HG03025 (cell line): Measurements from ENCODE around the gene MAP2K4.

ENCODE experiments used
- ATAC-seq: cut with Tn5 transposase; IDR thresholded peaks from one replicate; pipeline ENCODE4 v1.9.1; 2021; ENCODE audit warnings: mild to moderate bottlenecking, moderate library complexity; ENCODE audit not compliant: unreplicated experiment, low FRiP score

Gene MAP2K4

DNA sequence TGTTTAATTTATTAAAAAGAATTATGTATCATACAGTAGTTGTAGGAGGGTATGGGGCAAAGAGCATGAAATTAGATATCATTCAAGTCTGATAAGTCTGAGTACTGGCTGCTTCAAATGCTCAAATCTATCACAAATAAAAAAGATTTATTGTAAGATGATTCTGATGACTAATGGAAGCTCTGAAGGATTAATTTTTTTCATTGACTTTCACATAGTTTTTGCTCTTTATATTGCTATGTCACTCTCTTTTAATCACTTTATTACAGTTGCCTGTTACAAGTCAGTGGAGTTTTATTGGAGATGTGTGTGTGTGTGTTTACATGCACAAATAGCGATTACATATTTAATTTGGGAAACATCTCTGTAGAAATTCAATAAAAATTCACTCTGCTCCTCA lies 15.0 kb downstream of the MAP2K4 start:
- no peak for ATAC-seq

DNA sequence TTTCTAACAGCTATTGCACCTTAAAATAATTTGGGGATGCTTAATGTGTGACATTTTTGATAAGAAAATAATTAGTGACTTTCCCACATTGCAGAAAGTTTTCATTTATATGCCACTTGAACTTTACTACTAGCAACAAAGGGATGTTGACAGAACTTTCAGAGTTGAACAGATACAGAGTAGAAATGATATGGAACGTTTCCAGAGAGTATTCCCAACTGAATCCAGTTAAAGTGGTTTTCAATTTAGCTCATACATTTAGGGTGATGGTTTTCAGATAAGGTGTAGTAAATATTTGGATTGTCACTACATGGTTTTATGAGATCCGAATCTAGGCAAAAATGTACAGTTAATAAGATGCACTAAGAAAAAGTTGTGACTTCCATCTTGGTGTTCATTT lies 17.3 kb downstream of the MAP2K4 start:
- no peak for ATAC-seq

DNA sequence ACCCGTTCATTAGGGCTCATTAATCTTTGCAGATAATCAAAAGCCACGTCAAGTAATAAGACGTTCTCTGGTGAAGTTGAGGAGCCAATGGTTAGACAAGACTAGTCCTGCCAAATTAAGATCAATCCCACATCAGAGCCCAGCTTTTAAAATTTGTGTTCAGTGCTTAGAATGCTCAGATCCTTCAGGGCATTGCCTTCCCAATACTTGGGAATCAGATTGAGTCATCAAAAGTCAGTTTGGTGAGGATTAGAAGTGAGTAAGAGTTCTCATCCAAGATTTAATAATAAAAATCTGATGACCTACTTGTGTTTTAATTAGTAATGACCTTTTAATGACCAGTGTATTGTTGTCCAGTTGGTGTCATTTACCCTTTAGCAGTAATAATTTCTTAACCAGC lies 19.8 kb downstream of the MAP2K4 start:
- ATAC-seq, result no peak

DNA sequence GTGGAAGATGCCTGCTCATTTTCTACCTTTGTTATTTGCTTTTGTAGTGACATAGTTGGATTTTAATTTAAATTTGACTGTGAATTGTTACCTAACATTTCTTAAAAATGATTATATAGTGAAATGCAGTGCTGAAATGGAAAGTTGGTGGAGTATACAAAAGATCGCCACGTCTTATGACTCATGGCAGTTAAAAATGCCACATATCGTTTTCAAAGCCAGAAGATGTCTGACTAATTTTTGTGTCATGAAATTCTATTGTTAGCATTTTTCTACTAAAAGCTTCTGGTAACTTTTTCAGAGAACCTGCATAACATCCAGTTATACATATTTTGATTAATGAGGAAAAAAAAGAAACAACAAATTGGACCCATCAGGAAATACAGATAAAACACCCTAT lies 20.6 kb downstream of the MAP2K4 start:
- no peak for ATAC-seq

DNA sequence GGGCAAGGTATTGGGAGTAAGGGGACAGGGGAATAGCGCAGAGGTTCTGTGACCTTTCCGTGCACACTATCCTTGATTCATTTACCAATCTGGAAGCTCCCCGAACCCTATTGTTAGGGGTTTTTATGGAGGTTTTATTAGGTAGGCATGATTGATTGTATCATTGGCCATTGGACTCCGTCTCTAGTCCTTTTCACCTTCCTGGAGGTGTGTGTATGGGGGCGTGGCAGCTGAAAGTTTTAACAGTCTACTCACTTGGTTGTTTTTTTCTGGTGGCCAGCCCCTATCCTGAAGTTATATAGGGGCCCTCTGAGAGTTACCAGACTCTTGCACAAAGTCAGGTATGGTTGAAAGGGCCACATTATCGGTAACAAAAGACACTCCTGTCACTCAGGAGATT lies 23.0 kb downstream of the MAP2K4 start:
- ATAC-seq, result no peak

DNA sequence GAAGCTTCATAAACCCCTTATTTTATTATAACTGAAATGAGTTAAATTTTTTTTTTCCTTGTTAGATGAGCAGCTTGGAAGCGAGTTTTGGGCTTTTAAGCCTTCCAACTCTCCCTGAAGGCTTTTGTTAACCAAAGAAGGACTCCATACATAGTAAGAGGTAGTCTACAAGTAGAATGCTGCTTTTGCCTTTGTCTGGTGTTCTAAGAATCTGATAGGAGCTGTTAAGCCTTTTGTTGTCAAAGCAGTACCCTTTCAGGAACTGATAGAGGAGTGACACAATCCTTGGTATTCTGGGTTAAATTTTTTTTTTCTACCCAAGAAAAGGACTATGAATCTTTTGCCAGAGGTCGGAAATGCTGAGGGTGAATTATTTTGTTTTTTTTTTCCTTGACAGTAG lies 26.1 kb downstream of the MAP2K4 start:
- no peak for ATAC-seq

DNA sequence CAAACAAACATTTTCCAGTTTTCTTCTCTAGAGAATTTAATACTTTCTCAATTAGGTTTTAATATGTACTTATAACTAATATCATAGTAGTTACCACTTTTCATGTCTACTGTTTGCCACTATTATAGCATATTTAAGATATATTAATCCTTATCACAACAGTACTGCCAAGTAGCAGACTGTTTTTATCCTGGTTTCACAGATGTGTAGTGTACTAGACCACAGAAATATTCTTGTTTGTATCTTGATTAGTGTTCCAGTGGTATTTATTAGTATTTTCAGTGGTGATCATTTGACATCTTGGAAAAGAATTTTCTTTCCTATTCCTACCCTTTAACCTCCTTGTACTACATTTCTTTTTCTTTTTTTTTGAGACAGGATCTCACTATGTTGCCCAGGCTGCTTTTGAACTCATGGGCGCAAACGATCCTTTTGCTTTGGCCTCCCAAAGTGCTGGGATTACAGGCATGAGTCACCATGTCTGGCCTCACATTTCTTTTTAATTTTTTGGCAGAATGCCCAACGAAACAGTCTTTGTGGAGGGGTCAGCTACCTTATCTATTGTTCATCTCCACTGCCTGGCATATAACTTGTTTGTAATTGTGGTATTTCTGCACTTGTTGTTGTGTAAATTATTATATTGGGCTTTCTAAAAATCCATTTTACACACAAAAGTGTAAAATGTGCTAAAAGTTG lies 27.2 kb downstream of the MAP2K4 start:
- no peak for ATAC-seq

DNA sequence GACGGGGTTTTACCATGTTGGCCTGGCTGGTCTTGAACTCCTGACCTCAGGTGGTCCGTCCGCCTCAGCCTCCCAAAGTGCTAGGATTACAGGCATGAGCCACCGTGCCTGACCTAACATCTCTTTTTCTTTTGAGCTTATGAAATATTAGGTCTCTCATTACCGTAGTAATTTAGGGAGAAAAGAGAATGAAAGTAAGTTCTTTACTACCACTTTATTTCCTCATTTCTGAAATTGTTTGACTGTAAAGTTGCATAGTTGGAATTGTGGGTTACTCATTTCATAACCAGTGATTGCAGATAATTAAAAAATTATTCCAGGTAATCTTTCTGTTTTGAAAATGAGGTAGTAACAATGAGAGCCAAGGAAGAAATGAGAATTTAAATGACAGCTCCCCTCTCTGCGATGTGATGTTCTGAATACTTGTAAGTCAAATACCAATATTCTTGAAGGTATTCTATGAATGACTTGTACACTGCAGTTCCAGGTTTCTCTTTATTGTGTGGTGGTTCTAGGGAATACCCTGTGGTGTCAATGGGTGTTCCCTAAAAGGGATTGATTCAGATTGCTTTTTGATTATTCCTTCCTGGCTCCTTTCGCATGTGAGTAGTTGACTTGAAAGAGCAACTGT lies 28.3 kb downstream of the MAP2K4 start:
- ATAC-seq, result no peak

DNA sequence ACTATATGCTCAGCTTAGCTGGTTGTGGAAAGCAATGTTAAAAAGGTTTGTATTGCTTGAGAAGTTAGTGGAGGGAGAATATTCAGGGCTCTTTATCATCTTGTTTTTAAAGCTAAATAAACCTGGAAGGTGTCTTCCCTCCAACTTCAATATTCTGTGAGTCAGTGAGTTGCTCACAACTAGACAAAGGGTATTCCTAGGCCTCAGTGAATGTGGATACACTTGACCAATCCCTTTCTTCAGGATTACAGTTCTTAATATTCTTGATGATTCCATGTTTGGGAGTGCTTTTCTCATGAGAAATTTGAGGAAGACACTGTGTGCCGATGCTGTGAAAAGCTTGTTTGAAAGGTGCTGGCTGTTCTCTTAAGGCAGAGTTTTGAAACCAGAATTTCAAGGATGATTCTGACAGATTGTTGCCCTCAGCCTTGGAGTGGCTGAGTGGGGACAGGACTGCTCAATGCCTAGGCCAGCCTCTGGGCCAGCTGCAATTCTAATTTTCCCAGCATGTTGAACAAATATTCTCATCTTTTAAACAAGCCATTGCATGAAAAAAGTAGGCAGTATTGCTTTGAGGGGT lies 30.1 kb downstream of the MAP2K4 start:
- ATAC-seq, result no peak

DNA sequence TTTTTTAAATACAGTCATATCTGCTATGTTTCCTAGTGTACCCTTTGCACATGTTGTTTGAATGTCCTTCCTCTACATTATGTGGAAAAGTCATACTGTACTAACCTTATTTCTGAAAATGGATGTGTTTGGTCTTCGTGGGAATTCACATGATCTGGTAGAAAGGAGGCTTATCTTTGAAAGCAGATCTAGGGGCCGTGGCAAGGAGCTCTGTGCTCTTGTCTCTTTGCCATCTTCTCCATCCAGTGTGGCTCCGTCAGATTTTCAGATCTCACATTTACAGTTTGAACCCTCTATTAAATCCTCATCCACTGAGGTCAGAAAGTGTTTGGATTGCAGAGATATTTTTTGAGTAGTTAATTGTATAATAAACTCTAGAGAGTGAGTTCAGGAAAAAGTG lies 32.9 kb downstream of the MAP2K4 start:
- no peak for ATAC-seq

DNA sequence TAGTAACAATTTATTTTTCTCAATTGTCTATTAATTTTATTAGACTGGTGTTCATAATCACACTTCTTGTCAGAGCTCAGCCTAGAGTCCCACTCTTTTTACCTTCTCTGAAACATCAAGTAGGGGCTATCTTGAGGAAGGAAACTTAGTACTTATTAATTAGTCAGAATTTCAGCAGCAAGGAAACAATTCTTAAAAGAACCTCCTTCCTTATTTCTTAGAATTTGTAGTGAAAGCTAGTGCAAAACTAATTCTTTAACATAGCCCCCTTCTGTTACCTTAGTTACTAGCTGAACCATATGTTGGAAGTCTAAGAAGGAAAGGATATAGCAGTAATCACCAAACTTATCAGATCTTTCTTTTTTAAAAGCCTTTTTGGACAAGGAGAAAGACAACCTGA lies 35.2 kb downstream of the MAP2K4 start:
- ATAC-seq, result no peak

DNA sequence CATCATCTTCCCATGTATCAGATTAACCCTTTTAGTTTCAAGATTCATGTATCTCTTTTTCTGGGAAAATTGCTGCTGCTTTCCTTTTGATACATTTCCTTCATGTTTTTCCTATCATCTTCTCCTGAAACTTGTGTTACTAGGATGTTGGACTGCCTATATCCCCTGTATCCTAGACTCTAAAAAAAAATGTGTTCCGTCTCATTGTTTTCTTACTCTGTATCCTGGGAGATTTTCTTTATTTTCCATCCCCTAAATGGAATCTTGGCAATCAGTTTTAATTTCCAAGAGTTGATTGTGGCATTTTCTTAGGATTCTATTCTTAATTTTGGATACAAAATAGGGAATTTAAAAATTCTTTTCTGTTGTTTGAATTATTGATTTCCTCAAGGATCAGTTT lies 36.8 kb downstream of the MAP2K4 start:
- no peak for ATAC-seq

DNA sequence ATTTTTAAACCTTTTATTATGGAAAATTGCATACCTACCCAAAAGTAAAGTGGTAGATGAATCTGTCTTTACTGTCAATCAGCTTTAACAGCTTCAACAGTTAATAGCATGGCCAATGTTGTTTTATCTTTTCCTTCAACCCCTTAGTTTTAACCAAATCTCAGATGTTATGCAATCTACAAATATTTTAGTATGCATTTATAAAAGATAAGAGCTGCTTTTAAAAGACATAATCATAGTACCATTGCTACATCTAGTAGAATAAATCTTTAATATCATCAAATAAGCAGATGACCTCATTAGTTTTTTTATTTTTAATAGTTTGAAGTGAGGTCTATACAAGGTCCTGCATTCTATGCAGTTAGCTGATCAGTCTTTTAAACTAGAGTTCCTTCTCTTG lies 37.9 kb downstream of the MAP2K4 start:
- no peak for ATAC-seq

DNA sequence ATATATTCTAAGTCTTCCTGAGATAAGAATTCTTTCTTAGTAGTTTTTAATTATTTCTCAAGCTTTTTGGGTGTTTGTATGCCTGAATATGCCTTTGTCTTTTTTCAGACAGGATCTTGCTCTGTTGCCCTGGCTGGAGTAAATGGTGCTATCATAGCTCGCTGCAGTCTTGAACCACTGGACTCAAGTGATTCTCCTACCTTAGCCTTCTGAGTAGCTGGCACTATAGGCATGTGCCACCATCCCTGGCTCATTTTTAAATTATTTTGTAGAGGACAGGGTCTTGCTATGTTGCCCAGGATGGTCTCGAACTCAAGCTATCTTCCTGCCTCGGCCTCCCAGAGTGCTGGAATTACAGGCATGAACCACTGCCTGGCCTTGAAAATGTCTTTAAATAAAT lies 41.6 kb downstream of the MAP2K4 start:
- no peak for ATAC-seq

DNA sequence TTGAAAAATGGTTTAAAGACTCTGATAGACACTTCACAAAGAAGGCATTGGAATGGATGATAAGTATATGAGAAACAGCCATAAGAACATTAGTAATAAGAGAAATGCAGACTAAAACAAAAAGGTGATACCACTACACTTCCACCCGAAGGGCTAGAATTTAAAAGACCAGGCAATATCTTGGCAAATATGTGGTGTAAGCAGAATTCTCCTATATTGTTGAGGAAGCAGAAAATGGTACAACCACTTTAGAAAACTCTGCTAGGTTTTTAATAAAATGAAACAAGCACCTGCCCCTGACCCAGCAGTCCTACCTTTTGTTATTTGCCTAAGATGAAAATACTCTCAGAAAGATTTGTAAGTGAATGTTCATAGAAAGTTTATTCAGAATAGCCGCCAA lies 43.7 kb downstream of the MAP2K4 start:
- ATAC-seq, result no peak

DNA sequence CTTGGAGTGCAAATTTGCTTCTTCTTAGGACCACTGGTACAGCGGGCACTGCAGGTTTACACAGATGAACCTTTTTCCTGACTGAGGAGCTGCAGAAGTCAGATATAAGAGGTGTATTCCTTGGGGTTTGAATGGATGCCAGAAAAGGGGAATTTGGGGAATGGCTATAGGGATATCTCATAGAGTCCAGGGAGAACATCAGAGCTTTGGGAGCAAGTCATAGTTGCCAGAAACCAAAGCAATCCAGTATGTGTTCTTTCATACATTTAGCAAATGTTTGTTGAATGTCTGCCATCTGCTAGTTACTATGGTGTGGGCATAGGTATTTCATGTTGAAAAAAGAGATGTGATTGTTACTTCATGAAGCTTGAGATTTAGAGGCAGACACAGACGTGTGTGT lies 46.8 kb downstream of the MAP2K4 start:
- ATAC-seq, result no peak

DNA sequence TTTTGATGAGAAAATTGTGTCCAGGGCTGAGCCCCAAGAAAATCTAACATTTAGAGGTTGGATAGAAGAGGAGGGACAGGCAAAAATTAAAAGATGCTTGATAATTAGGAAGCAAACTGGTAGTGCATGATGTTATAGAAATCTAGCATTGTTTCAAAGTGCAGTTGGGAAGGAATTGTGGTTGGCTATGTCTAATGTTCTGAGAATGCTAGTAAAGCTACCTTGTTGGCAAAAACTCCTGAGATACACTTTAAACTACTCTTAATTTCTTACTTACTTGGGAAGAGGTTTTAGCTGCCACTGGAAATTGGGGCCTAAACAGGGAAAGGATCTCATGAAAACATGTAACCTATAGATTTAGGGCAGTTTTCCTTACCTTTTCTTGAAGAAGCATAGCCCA lies 48.3 kb downstream of the MAP2K4 start:
- no peak for ATAC-seq

DNA sequence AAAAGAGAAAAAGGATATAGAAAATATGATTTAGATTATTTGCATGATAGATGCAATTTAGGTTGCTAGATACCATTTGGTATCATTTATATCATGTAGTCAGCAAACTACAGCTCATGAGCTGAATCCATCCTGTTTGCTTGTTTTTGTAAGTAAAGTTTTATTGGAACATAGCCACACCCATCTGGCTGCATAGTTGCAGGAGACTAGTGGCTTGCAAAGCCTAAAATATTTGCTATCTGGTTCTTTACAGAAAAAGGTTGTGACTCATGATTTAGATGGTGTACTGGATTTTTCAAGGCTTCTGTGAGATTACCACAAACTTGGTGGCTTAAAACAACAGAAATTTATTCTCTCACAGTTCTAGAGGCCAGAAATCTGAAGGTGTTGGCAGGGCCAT lies 49.9 kb downstream of the MAP2K4 start:
- ATAC-seq, result no peak

DNA sequence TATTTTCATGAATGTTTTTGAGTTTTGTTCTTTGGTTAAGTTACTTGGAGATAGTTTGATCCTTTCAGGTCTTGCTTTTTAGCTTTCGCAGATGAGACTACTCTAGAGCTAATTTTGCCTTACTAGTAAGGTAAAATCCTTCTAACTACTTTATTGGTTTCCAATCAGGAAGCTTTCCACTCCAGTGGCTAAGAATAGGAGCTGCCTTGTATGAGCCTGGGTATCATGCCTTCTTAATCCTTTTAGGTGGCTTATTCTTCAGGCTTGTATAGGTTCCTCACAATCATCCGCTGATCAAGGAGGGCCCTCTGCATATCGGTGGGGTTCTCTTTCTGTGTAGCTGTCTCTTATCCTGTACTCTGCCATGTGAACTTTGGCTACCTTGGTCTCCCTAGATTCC lies 53.7 kb downstream of the MAP2K4 start:
- ATAC-seq, result no peak

DNA sequence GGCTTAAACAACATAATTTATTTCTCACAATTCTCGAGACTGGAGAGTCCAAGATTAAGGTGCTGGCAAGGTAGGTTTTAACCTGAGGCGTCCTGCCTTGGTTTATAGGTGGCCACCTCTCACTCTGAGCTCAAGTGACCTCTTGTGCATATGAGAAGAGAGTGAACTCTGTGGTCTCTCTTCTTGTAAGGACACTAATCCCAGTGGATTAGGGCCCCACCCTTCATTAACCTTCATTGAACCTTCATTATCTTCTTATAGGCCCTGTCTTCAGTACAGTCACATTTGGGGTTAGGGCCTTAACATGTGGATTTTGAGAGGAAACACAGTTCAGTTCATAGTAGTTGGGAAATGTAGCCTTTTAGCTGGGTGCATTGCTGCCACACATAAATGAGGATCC lies 57.1 kb downstream of the MAP2K4 start:
- no peak for ATAC-seq

DNA sequence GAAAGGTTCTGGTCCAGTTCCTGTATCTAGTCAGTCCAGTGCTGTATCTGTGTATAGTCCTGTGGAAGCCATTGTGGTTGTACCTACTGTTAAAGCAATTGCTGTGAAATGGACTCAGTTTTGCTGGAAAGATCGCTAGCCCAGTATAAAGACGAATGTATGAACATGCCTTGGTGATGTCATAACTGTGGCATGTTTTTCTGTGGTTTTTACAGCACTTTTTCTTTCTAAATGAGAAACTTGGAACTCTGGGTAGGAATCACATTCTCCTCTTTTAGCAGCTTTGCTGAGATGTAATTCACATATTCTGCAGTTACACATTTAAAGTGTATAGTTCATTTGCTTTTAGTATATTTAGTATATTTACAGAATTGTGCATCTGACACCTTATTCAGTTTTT lies 58.1 kb downstream of the MAP2K4 start:
- no peak for ATAC-seq

DNA sequence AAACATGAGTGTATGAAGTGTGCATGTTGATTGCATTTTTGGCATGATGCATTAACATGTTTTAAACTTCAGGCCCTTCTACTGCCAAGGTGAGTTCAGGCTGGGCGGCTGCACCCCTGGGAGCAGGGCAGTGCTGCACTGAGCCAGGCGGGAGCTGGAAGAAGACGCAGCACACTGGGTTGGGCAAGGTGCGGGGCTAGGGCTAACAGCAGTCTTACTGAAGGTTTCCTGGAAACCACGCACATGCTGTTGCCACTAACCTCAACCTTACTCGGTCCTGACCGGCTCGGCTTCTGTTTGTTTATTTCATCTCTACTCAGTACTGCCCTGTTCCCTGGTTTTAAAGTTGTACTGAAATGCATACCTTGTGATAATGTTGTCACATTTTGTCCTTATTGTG lies 61.0 kb downstream of the MAP2K4 start:
- ATAC-seq, result no peak
